Measurements from ENCODE around the gene BCR.

GRCh38 chr22:23155831-23156230 lies 24.5 kb upstream of the BCR start:
- TF ChIP-seq CTCF (IDR thresholded peaks at IDR 0.05; ENCODE audit: insufficient read depth, low read length, poor library complexity, severe bottlenecking): no peak
- TF ChIP-seq EZH2phosphoT487 (conservative IDR thresholded peaks at IDR 0.05; ENCODE audit: low read length): no peak
